MCF 10A (cell line): ENCODE data around the gene EXOC6B. TPM values are rescaled to one million over a fixed set of nuclear protein-coding genes. Genes with fewer than 3 reads are reported as not detected.

Experiments used
- BruUV-seq: library from RNA; stranded (reverse); fragments of 400-500 nt; replicated peaks from 2 replicates; lab custom pipeline; 2021; lab: Mats Ljungman, UMichigan
- CTCF ChIA-PET: fragments of 300-600 bp; sonication (Branson Sonifier 250); formaldehyde crosslinking; extraction: SDS; loops from one replicate; lab custom pipeline; 2021; ENCODE audit warnings: antibody characterized with exemption, inconsistent platforms; lab: Yijun Ruan, JAX
- POLR2A ChIA-PET: fragments of 300-600, 350-650 bp; sonication (Branson Sonifier 250); formaldehyde crosslinking; extraction: SDS; loops from one replicate; lab custom pipeline; 2020; ENCODE audit warnings: antibody characterized with exemption, inconsistent platforms; lab: Yijun Ruan, JAX
- DNase-seq: peaks from one replicate; pipeline ENCODE4 v3.0.0-alpha.2; 2018; ENCODE audit not compliant: unreplicated experiment
- H3K27ac Mint-ChIP-seq: one replicate; pipeline ENCODE4 v1.8.0; 2022; ENCODE audit warnings: mild to moderate bottlenecking, low read depth, mixed read lengths; ENCODE audit not compliant: unreplicated experiment
- H3K27me3 Mint-ChIP-seq: one replicate; pipeline ENCODE4 v1.8.0; 2022; ENCODE audit warnings: mixed read lengths; ENCODE audit not compliant: insufficient read depth, unreplicated experiment
- H3K36me3 Mint-ChIP-seq: one replicate; pipeline ENCODE4 v1.8.0; 2022; ENCODE audit warnings: mild to moderate bottlenecking, moderate library complexity, mixed read lengths; ENCODE audit not compliant: insufficient read depth, unreplicated experiment
- H3K4me1 Mint-ChIP-seq: one replicate; pipeline ENCODE4 v1.8.0; 2022; ENCODE audit warnings: mixed read lengths; ENCODE audit not compliant: insufficient read depth, unreplicated experiment
- H3K4me3 Mint-ChIP-seq: one replicate; pipeline ENCODE4 v1.8.0; 2022; ENCODE audit warnings: mild to moderate bottlenecking, moderate library complexity, mixed read lengths; ENCODE audit not compliant: unreplicated experiment
- H3K9me3 Mint-ChIP-seq: one replicate; pipeline ENCODE4 v1.8.0; 2022; ENCODE audit warnings: mixed read lengths; ENCODE audit not compliant: unreplicated experiment
- CTCF ChIP-seq: fragments of 200-600 bp; IDR thresholded peaks from one replicate; pipeline ENCODE4 v1.8.0; 2022; ENCODE audit warnings: antibody characterized with exemption, mild to moderate bottlenecking; ENCODE audit not compliant: unreplicated experiment
- intact Hi-C: fragments of 100-400 bp; cut with micrococcal nuclease; formaldehyde crosslinking; loops from 2 replicates; pipeline ENCODE4 v1.14.1; 2022
- total RNA-seq: library from RNA; stranded (reverse); gene quantifications from 2 replicates; pipeline ENCODE4 v1.2.3, GENCODE V29; 2022

Gene EXOC6B
- total RNA-seq, 1 experiment from 2014 or later = 24.7 TPM

GRCh38 chr2:72846171-72847095 lies 20.6 kb upstream of the EXOC6B start:
- no peak for TF ChIP-seq CTCF
- Mint-ChIP-seq H3K36me3 (no peaks in the 10 kb centered on the region), H3K9me3 (no peaks in the 10 kb centered on the region), H3K4me1 (no peaks in the 10 kb centered on the region), H3K27me3 (no peaks in the 10 kb centered on the region), H3K4me3 (no peak overlapping the region), H3K27ac (no peak overlapping the region)
- intact Hi-C loops = no loop called here
- no peak for DNase-seq
- BruUV-seq = no TSS peak
- ChIA-PET CTCF (interaction anchor here (1.4 to 1.9 kb wide), 3 partner anchors 13 to 18 kb away, joined by 3 read pairs; no protein-coding TSS in a partner anchor), POLR2A (interaction anchor here (0.7 to 1.1 kb wide), 2 partner anchors 8 to 15 kb away, joined by 3 to 4 read pairs; no protein-coding TSS in a partner anchor)

GRCh38 chr2:72843301-72843700 lies 17.5 kb upstream of the EXOC6B start:
- no peak for DNase-seq
- Mint-ChIP-seq H3K9me3 (no peaks in the 10 kb centered on the region), H3K36me3 (no peaks in the 10 kb centered on the region), H3K27ac (no peak overlapping the region), H3K4me1 (no peaks in the 10 kb centered on the region), H3K4me3 (no peak overlapping the region), H3K27me3 (no peaks in the 10 kb centered on the region)
- ChIA-PET POLR2A (interaction anchor here (0.6 kb wide), 1 partner anchor 21 kb away, joined by 4 read pairs; no protein-coding TSS in a partner anchor), CTCF (interaction anchor here (0.6 to 2.2 kb wide), 3 partner anchors 11 to 367 kb away, joined by 3 to 6 read pairs (median 3); no protein-coding TSS in a partner anchor)
- BruUV-seq = no TSS peak
- intact Hi-C loops = no loop called here
- no peak for TF ChIP-seq CTCF

- POLR2A ChIA-PET = interaction anchor here (0.6 to 0.7 kb wide), 2 partner anchors 9 to 23 kb away, joined by 3 read pairs; no protein-coding TSS in a partner anchor
- TF ChIP-seq CTCF = no peak
- CTCF ChIA-PET = interaction anchor here (0.6 to 4.0 kb wide), 6 partner anchors 11 to 72 kb away, joined by 4 to 19 read pairs (median 6); no protein-coding TSS in a partner anchor
- BruUV-seq = no TSS peak
- H3K36me3 Mint-ChIP-seq = no peaks in the 10 kb centered on the region
- no peaks in the 10 kb centered on the region for H3K27me3 Mint-ChIP-seq
- intact Hi-C loops = no loop called here
- no peak for DNase-seq
- no peak overlapping the region for H3K4me3 Mint-ChIP-seq
- no peak overlapping the region for H3K27ac Mint-ChIP-seq
- H3K9me3 Mint-ChIP-seq = no peaks in the 10 kb centered on the region
- no peaks in the 10 kb centered on the region for H3K4me1 Mint-ChIP-seq
Measured at GRCh38 chr2:72841462-72842125, 15.8 kb upstream of the EXOC6B start.

GRCh38 chr2:72840066-72840465 lies 14.2 kb upstream of the EXOC6B start:
- Mint-ChIP-seq H3K36me3 (peaks cover 5% of the 10 kb centered on the region), H3K9me3 (no peaks in the 10 kb centered on the region), H3K27ac (no peak overlapping the region), H3K4me1 (no peaks in the 10 kb centered on the region), H3K4me3 (no peak overlapping the region), H3K27me3 (no peaks in the 10 kb centered on the region)
- no TSS peak for BruUV-seq
- POLR2A ChIA-PET = no interaction called here
- no peak for DNase-seq
- intact Hi-C loops = no loop called here
- CTCF ChIA-PET = interaction anchor here (4.0 kb wide), 1 partner anchor 20 kb away, joined by 19 read pairs; no protein-coding TSS in a partner anchor
- TF ChIP-seq CTCF = no peak
